ENCODE data around the gene CCDC148.

DNA sequence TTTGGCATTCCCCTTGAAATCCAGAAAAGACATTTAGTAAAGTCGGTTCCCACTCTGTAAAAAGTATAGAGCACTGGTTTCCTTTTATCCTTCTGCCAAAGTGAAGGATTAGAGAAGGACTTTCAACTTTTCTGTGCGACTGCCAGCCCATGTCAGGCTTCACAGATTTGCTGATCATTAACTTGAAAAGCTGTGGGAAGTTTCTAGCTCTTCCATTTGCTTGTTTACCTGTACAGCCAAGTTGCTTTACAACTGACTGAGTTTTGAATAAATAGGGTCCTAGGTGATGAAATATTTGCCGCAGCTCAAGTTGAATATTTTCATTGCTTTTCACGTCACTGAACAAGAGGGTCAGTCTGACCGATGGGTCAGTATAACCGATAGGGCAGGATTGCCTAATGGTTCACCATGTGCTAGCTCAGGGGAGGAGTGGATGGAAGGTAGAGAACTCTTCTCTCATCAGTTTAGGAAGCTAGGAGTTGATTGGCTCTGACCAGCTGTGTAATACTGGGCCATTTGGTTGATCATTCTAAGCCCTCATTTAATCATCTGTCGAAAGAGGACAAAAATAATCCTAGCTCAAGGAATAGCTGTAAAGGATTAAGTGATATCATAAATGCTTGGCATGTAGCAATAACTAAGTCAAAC, 324.5 kb downstream of the CCDC148 start:
- TF ChIP-seq, protein P1, sequence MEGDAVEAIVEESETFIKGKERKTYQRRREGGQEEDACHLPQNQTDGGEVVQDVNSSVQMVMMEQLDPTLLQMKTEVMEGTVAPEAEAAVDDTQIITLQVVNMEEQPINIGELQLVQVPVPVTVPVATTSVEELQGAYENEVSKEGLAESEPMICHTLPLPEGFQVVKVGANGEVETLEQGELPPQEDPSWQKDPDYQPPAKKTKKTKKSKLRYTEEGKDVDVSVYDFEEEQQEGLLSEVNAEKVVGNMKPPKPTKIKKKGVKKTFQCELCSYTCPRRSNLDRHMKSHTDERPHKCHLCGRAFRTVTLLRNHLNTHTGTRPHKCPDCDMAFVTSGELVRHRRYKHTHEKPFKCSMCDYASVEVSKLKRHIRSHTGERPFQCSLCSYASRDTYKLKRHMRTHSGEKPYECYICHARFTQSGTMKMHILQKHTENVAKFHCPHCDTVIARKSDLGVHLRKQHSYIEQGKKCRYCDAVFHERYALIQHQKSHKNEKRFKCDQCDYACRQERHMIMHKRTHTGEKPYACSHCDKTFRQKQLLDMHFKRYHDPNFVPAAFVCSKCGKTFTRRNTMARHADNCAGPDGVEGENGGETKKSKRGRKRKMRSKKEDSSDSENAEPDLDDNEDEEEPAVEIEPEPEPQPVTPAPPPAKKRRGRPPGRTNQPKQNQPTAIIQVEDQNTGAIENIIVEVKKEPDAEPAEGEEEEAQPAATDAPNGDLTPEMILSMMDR (IDR thresholded peaks at IDR 0.05) = no peak
- TF ChIP-seq POLR2AphosphoS5 (IDR thresholded peaks at IDR 0.05) = no peak
